ENCODE measurements around the gene NOP53. TPM values are rescaled to one million over a fixed set of nuclear protein-coding genes. Genes with fewer than 3 reads are reported as not detected.

The NOP53 gene
- total and polyA plus RNA-seq, 9 of the 15 experiments (the other 6 are each of a cell fraction or from before 2014, with no cell fraction given), result 6.5 to 274 (median 145) TPM

DNA sequence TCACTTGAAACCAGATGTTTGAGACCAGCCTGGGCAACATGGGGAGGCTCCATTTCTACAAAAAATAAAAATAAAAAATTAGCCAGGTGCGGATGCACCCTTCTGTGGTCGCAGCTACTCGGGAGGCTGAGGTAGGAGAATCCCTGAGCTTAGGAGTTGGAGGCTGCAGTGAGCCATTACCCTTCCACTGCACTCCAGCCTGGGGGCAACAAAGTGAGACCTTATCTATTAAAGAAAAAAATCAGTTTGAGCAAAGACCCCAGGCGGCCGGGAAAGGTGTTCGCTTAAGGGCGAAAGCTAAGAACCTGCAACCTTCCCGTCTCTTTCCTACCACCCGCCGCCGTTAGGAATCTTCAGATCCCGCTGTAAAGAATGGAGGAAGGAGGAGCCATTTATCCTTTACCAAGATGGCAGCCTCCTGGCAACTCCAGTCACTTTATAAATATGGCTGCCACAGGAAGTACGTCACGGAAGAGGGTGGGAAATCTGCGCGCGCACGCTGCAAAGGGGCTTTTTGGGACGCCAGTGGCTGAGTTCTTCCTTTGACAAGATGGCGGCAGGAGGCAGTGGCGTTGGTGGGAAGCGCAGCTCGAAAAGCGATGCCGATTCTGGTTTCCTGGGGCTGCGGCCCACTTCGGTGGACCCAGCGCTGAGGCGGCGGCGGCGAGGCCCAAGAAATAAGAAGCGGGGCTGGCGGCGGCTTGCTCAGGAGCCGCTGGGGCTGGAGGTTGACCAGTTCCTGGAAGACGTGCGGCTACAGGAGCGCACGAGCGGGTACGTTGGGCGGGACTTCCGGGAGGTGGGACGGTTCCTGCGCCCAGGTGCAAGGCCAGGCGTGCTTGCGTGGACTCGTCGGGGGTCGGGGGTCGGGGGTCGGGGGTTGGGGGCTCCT lies at the start of gene NOP53 (continued):
- TF ChIP-seq, protein P1, sequence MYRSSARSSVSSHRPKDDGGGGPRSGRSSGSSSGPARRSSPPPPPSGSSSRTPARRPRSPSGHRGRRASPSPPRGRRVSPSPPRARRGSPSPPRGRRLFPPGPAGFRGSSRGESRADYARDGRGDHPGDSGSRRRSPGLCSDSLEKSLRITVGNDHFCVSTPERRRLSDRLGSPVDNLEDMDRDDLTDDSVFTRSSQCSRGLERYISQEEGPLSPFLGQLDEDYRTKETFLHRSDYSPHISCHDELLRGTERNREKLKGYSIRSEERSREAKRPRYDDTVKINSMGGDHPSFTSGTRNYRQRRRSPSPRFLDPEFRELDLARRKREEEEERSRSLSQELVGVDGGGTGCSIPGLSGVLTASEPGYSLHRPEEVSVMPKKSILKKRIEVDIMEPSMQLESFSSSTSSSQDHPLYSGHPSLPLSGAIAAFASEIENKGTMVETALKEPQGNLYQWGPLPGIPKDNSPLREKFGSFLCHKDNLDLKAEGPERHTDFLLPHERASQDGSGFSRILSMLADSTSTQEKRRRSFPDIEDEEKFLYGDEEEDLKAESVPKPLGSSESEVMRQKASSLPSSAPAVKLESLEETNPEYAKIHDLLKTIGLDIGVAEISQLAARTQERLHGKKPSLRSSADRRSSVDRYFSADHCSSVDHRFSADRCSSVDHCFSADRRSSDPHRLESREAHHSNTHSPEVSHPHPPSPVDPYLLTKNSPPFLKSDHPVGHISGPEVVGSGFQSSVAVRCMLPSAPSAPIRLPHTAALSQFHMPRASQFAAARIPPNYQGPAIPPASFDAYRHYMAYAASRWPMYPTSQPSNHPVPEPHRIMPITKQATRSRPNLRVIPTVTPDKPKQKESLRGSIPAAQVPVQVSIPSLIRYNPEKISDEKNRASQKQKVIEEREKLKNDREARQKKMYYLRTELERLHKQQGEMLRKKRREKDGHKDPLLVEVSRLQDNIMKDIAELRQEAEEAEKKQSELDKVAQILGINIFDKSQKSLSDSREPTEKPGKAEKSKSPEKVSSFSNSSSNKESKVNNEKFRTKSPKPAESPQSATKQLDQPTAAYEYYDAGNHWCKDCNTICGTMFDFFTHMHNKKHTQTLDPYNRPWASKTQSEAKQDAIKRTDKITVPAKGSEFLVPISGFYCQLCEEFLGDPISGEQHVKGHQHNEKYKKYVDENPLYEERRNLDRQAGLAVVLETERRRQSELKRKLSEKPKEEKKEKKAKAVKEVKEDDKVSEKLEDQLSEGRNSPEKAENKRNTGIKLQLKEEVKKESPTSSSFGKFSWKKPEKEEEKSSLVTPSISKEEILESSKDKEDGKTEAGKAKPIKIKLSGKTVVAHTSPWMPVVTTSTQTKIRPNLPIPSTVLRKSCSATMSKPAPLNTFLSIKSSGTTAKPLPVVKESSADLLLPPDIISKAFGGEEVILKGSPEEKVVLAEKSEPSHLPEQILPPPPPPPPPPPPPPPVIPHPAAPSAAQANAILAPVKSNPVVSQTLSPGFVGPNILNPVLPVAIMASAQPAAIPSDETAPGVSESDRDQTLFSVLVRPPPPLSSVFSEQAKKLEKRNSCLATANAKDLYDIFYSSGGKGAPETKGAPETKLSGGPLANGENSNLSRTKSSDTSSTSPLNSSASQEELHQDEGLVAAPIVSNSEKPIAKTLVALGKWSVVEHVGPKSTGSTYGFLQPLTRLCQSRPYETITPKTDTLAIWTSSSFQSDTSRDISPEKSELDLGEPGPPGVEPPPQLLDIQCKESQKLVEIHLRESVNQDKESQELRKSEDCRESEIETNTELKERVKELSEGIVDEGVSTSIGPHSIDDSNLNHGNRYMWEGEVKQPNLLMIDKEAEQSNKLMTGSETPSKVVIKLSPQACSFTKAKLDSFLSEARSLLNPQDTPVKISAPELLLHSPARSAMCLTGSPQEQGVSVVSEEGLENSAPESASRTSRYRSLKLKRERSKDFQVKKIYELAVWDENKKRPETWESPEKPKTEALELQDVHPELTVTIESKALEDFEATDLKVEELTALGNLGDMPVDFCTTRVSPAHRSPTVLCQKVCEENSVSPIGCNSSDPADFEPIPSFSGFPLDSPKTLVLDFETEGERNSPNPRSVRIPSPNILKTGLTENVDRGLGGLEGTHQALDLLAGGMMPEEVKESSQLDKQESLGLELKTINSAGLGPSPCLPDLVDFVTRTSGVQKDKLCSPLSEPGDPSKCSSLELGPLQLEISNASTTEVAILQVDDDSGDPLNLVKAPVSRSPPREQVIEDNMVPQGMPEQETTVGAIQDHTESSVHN (IDR thresholded peaks at IDR 0.05; ENCODE audit: borderline replicate concordance in 1 of 2, low read depth in 1 of 2), result no peak
- no peak for TF ChIP-seq SNRNP70 (optimal IDR thresholded peaks at IDR 0.05; ENCODE audit: low read depth, low read length)
- TF ChIP-seq, protein P2, sequence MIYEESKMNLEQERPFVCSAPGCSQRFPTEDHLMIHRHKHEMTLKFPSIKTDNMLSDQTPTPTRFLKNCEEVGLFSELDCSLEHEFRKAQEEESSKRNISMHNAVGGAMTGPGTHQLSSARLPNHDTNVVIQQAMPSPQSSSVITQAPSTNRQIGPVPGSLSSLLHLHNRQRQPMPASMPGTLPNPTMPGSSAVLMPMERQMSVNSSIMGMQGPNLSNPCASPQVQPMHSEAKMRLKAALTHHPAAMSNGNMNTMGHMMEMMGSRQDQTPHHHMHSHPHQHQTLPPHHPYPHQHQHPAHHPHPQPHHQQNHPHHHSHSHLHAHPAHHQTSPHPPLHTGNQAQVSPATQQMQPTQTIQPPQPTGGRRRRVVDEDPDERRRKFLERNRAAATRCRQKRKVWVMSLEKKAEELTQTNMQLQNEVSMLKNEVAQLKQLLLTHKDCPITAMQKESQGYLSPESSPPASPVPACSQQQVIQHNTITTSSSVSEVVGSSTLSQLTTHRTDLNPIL (CRISPR knock-in tag; IDR thresholded peaks at IDR 0.05), result no peak
- TF ChIP-seq CHD4 (IDR thresholded peaks at IDR 0.05; ENCODE audit: insufficient read depth, insufficient replicate concordance, low read depth, low read length, poor library complexity, severe bottlenecking), result no peak
- 0 out of 2 replicates have a peak, but pooled peaks have one; percentile 2 for TF ChIP-seq ZNF121 (CRISPR knock-in tag; conservative IDR thresholded peaks at IDR 0.05)
- TF ChIP-seq BDP1 (IDR thresholded peaks at IDR 0.05; ENCODE audit: insufficient read depth, insufficient read length), result no peak
- no peak for TF ChIP-seq PRMT5 (CRISPR knock-in tag; IDR thresholded peaks at IDR 0.05)
- TF ChIP-seq ATF1 (CRISPR knock-in tag; IDR thresholded peaks at IDR 0.05), result peak; percentile 29; the same call in 1 of the 2 replicates
- TF ChIP-seq ATF1 (tag; IDR thresholded peaks at IDR 0.05), result peak; percentile 98
- TF ChIP-seq MTA1 (IDR thresholded peaks at IDR 0.05; ENCODE audit: borderline replicate concordance), result no peak
- peak in 1 of 2 experiments; percentile 38 for TF ChIP-seq AFF1 (IDR thresholded peaks at IDR 0.05; ENCODE audit: low read depth in 1 of 2, partially characterized antibody in 2 of 2)
- no peak for TF ChIP-seq BRF1 (IDR thresholded peaks at IDR 0.05; ENCODE audit: borderline replicate concordance, extremely low read depth, insufficient read length)
- no peak for TF ChIP-seq U2AF1 (optimal IDR thresholded peaks at IDR 0.05; ENCODE audit: low read depth, low read length)
